Transverse colon (tissue), 4 donors: ENCODE measurements around the gene INSRR. TPM values are rescaled to one million over a fixed set of nuclear protein-coding genes. Genes with fewer than 3 reads are reported as not detected.

Experiments
- DNase-seq: peaks from one replicate; pipeline ENCODE4 v3.0.0-alpha.2; 2019
- H3K27ac ChIP-seq, 4 donors: fragments of 200-600 bp; sonication (generic); 2 replicates each; pipeline ENCODE4 v1.5.1; 2016 to 2018; ENCODE audit warnings: inconsistent platforms in 4 of 4
- H3K27me3 ChIP-seq: fragments of 200-600 bp; sonication (generic); 2 replicates; pipeline ENCODE4 v1.5.1; 2017; ENCODE audit warnings: inconsistent platforms
- H3K36me3 ChIP-seq, 4 donors: fragments of 200-600 bp; sonication (generic); 2 replicates each; pipeline ENCODE4 v1.5.1; 2017 to 2019; ENCODE audit warnings: inconsistent platforms in 4 of 4
- H3K4me1 ChIP-seq, 4 donors: fragments of 200-600 bp; sonication (generic); 2 replicates each; pipeline ENCODE4 v1.5.1; 2017 to 2020; ENCODE audit warnings: inconsistent platforms in 4 of 4
- H3K4me3 ChIP-seq, 4 donors: fragments of 200-600 bp; sonication (generic); 1 replicate in 1 of 4; 2 replicates in 3 of 4; pipeline versions ENCODE4 v1.5.1 to v1.6.1; 2017 to 2019; ENCODE audit warnings: inconsistent platforms in 4 of 4
- H3K9me3 ChIP-seq, 2 donors: fragments of 200-600 bp; sonication (generic); 2 replicates each; pipeline ENCODE4 v1.5.1; 2017 to 2019; ENCODE audit warnings: inconsistent platforms in 2 of 2
- EP300 ChIP-seq: sonication (generic); formaldehyde crosslinking; IDR thresholded peaks from one replicate; pipeline ENCODE4 v1.6.1; 2017; ENCODE audit warnings: antibody characterized with exemption, low read depth
- POLR2A ChIP-seq: fragments of 450-650 bp; IDR thresholded peaks from one replicate; pipeline ENCODE4 v1.6.1; 2016; ENCODE audit warnings: antibody characterized with exemption, mild to moderate bottlenecking, moderate library complexity
- POLR2AphosphoS5 ChIP-seq, 3 donors: sonication (generic); formaldehyde crosslinking; IDR thresholded peaks; one replicate each; pipeline ENCODE4 v1.6.1; 2016; ENCODE audit warnings: antibody characterized with exemption in 3 of 3
- WGBS, 2 donors: methylation state at CpG; one replicate each; pipeline ENCODE4 v1.1.5; 2018; ENCODE audit warnings: low coverage in 1 of 2; 5-methylcytosine and 5-hydroxymethylcytosine counted together
- in situ Hi-C, 4 donors: fragments of 200-750 bp; cut with MboI; loops; one replicate each; pipeline versions ENCODE4 v1.15.0 to v1.15.1; 2017; ENCODE audit warnings: low sequenced_read_pairs in 3 of 4, low pct_ligation_motif_present in 1 of 4, low pct_unique_long_range_greater_than_20kb in 1 of 4
- intact Hi-C: fragments of 100-400 bp; cut with DNase I; formaldehyde crosslinking; loops from one replicate; pipeline ENCODE4 v1.15.1; 2023; ENCODE audit warnings: low total_unique reads
- total RNA-seq, 4 donors: library from RNA; depleted of rRNA; stranded (reverse); fragments of >200 nt; gene quantifications; one replicate each; pipeline ENCODE4 v1.1.0, GENCODE V29; 2016
- TF ChIP-seq, protein P1 (sequence below), 5 experiments: fragments of 200-600 bp in 3 of 5; fragments of 450-650 bp in 2 of 5; sonication (generic) in 3 of 5; IDR thresholded peaks; 1 replicate in 2 of 5; 2 replicates in 3 of 5; pipeline ENCODE4 v1.5.1; 2016 to 2017; ENCODE audit warnings: antibody characterized with exemption in 5 of 5, inconsistent platforms in 3 of 5, mild to moderate bottlenecking in 2 of 5, moderate library complexity in 1 of 5

INSRR gene
- total RNA-seq, 4 donors from 2014 or later, result not detected

GRCh38 chr1:156863631-156864030 is 4.7 kb upstream of the INSRR start:
- H3K9me3 ChIP-seq, result no peaks in the 10 kb centered on the region
- intact Hi-C loops, result no loop called here

DNA sequence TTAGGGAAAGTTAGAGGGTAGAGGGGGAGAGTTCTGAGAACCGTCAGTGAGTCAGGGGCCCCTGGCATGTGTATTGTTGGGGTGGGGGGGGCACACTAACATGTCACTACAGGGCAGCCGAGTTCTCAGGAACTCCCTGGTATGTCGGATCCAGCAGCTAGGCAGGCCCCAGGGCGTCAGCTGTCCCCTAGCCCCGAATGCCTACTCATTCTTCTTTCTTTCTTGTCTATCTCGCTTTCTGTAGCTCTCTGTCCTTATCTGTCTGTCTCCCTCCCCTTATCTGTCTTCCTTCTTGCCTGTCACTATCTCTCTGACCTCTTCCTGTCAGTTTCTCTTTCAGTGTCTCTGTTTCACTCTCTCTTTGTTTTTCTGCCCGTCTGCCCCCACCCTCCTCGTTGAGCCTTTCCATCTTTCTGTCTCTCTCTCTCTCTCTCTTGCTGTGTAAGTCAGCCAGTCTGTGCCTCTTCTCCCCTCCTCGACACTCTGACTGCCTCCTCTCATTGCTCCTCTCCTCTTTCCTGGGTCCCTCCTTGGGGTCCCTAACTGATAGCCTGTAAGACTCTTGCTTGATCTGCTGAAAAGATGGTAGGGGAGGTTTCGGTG is 4.2 kb upstream of the INSRR start:
- in situ Hi-C loops, result loop anchor here in 3 of 4 donors (10.0 to 25.0 kb wide), 2 partner anchors 158 to 176 kb away; partner anchors contain the start of genes NES (in 2 of the 3) and CRABP2 (in 1 of the 3)
- no peak overlapping the region for H3K4me3 ChIP-seq
- H3K27me3 ChIP-seq, result peaks cover 72% of the 10 kb centered on the region
- no peak overlapping the region for H3K27ac ChIP-seq
- no peak for TF ChIP-seq EP300
- no peak for TF ChIP-seq POLR2A
- TF ChIP-seq, protein P1, sequence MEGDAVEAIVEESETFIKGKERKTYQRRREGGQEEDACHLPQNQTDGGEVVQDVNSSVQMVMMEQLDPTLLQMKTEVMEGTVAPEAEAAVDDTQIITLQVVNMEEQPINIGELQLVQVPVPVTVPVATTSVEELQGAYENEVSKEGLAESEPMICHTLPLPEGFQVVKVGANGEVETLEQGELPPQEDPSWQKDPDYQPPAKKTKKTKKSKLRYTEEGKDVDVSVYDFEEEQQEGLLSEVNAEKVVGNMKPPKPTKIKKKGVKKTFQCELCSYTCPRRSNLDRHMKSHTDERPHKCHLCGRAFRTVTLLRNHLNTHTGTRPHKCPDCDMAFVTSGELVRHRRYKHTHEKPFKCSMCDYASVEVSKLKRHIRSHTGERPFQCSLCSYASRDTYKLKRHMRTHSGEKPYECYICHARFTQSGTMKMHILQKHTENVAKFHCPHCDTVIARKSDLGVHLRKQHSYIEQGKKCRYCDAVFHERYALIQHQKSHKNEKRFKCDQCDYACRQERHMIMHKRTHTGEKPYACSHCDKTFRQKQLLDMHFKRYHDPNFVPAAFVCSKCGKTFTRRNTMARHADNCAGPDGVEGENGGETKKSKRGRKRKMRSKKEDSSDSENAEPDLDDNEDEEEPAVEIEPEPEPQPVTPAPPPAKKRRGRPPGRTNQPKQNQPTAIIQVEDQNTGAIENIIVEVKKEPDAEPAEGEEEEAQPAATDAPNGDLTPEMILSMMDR (IDR thresholded peaks at IDR 0.05), result no peak
- TF ChIP-seq POLR2AphosphoS5 (IDR thresholded peaks at IDR 0.05), result no peak
- H3K9me3 ChIP-seq, result no peaks in the 10 kb centered on the region
- H3K36me3 ChIP-seq, result no peaks in the 10 kb centered on the region
- no peak for DNase-seq
- peaks cover 14 to 27% (median 25%) of the 10 kb centered on the region in 4 donors for H3K4me1 ChIP-seq
- intact Hi-C loops, result no loop called here
- 61 to 63% methylated on average over 8 to 10 of the region's 10 CpGs for WGBS, 2 donors

More at GRCh38 chr1:156863631-156864030, 4.7 kb upstream of the INSRR start:
- peaks cover 67% of the 10 kb centered on the region for H3K27me3 ChIP-seq
- peaks cover 14 to 26% (median 24%) of the 10 kb centered on the region in 4 donors for H3K4me1 ChIP-seq
- in situ Hi-C loops, result loop anchor here in 3 of 4 donors (10.0 to 25.0 kb wide), 2 partner anchors 159 to 176 kb away; partner anchors contain the start of genes NES (in 2 of the 3) and CRABP2 (in 1 of the 3)
- DNase-seq, result no peak
- no peak overlapping the region for H3K4me3 ChIP-seq
- H3K36me3 ChIP-seq, result no peaks in the 10 kb centered on the region
- 65% methylated on average over 7 of the region's 7 CpGs; no CpG with 5 or more reads in 1 of the 2 donors for WGBS, 2 donors
- no peak overlapping the region for H3K27ac ChIP-seq
- TF ChIP-seq, protein P1 (IDR thresholded peaks at IDR 0.05), result no peak
- no peak for TF ChIP-seq POLR2AphosphoS5 (IDR thresholded peaks at IDR 0.05)
- TF ChIP-seq EP300, result no peak
- no peak for TF ChIP-seq POLR2A

DNA sequence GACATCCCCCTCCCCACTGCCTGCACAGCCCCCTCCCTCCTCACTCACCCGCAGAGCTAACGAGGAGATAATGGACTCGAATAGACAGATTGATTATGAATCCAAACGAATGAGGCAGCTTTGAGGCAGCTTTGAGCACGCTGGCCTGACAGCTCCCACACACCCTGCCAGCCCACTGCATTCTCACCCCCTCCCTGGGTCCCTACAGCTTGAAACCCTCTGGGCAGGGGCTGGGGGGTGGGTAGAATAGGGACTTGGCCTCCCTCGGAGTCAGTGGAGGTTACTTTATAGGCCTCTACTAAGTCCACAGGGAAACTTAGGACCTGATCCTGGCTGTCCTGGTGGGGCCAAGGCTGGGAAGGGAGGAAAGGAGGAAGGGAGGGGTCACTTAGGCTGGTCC is 3.7 kb upstream of the INSRR start:
- DNase-seq, result no peak
- in situ Hi-C loops, result loop anchor here in 3 of 4 donors (10.0 to 25.0 kb wide), 2 partner anchors 158 to 175 kb away; partner anchors contain the start of genes NES (in 2 of the 3) and CRABP2 (in 1 of the 3)
- H3K27ac ChIP-seq, result no peak overlapping the region
- 71% methylated on average over 6 of the region's 6 CpGs; no CpG with 5 or more reads in 1 of the 2 donors for WGBS, 2 donors
- no peaks in the 10 kb centered on the region for H3K36me3 ChIP-seq
- H3K27me3 ChIP-seq, result peaks cover 77% of the 10 kb centered on the region
- H3K4me3 ChIP-seq, result no peak overlapping the region
- intact Hi-C loops, result no loop called here
- H3K9me3 ChIP-seq, result no peaks in the 10 kb centered on the region
- TF ChIP-seq, protein P1 (IDR thresholded peaks at IDR 0.05), result no peak
- peaks cover 14 to 27% (median 25%) of the 10 kb centered on the region in 4 donors for H3K4me1 ChIP-seq

GRCh38 chr1:156860628-156861423 is 1.9 kb upstream of the INSRR start, which contains the start of gene NTRK1:
Gene NTRK1, plus strand, starts transcription at chr1:156860865. Its CDS starts 70 bp downstream, at chr1:156860935.
- TF ChIP-seq POLR2A (no peak), POLR2AphosphoS5 (IDR thresholded peaks at IDR 0.05) (no peak), EP300 (no peak)
- TF ChIP-seq, protein P1 (IDR thresholded peaks at IDR 0.05), result no peak
- peak within 1 kb of the TSS in 3 of 4 donors; percentile 11 to 37 (median 15) for H3K4me3 ChIP-seq
- no peaks in the 10 kb centered on the region for H3K9me3 ChIP-seq
- H3K27ac ChIP-seq, result no peak within 1 kb of the TSS
- peak; percentile 31 for DNase-seq
- intact Hi-C loops, result no loop called here
- peaks cover 14 to 27% (median 25%) of the 10 kb centered on the region in 4 donors for H3K4me1 ChIP-seq
- H3K36me3 ChIP-seq, result no peaks in the 10 kb centered on the region
- WGBS, 2 donors, result 17% methylated on average over 9 of the region's 69 CpGs; no CpG with 5 or more reads in 1 of the 2 donors
- in situ Hi-C loops, result loop anchor here in 3 of 4 donors (10.0 to 25.0 kb wide), 2 partner anchors 156 to 174 kb away; partner anchors contain the start of genes NES (in 2 of the 3) and CRABP2 (in 1 of the 3)
- peaks cover 89% of the 10 kb centered on the region for H3K27me3 ChIP-seq
